D721Med (cell line): ENCODE data around the gene SORCS2.
"Not testable (repeated sequence)": the region's sequence is repeated elsewhere in the genome, so short reads cannot be mapped to it uniquely, and the experiment has no call there.

ENCODE experiments used
- DNase-seq: peaks from one replicate; pipeline ENCODE4 v3.0.0; 2011; ENCODE audit warnings: low spot score; ENCODE audit not compliant: insufficient read length
- FAIRE-seq: peaks from 2 replicates; lab custom pipeline; 2011; peaks lifted over from hg19 to GRCh38; lab: Jason Lieb, UNC
- CTCF ChIP-seq: IDR thresholded peaks from 2 replicates; pipeline ENCODE4 v1.5.1; 2012; ENCODE audit warnings: mild to moderate bottlenecking, control low read depth; ENCODE audit not compliant: insufficient read depth; ENCODE audit errors: missing control alignments

Gene SORCS2

GRCh38 chr4:7208509-7209451 is 16.4 kb downstream of the SORCS2 start:
- DNase-seq = no peak
- TF ChIP-seq CTCF = no peak
- no peak for FAIRE-seq

- FAIRE-seq (no peak), DNase-seq (no peak)
- TF ChIP-seq CTCF = no peak
Measured at GRCh38 chr4:7209699-7210098, 17.4 kb downstream of the SORCS2 start.

- FAIRE-seq = no peak
- TF ChIP-seq CTCF = no peak
- no peak for DNase-seq
Measured at GRCh38 chr4:7210824-7211223, 18.5 kb downstream of the SORCS2 start.

GRCh38 chr4:7212101-7212674 is 19.9 kb downstream of the SORCS2 start:
- no peak for TF ChIP-seq CTCF
- no peak for FAIRE-seq
- no peak for DNase-seq

GRCh38 chr4:7212921-7213320 is 20.6 kb downstream of the SORCS2 start:
- peak; percentile 56 for DNase-seq
- no peak for TF ChIP-seq CTCF
- FAIRE-seq = no peak

- DNase-seq = no peak
- no peak for FAIRE-seq
- TF ChIP-seq CTCF = no peak
Measured at GRCh38 chr4:7213807-7214206, 21.5 kb downstream of the SORCS2 start.

GRCh38 chr4:7214359-7214758 is 22.0 kb downstream of the SORCS2 start:
- FAIRE-seq (no peak), DNase-seq (no peak)
- TF ChIP-seq CTCF = no peak

GRCh38 chr4:7215187-7215586 is 22.8 kb downstream of the SORCS2 start:
- DNase-seq, FAIRE-seq: not testable (repeated sequence)
